Measurements from ENCODE around the gene CPXM2. TPM values are rescaled to one million over a fixed set of nuclear protein-coding genes. Genes with fewer than 3 reads are reported as not detected.

The CPXM2 gene
- total RNA-seq, 4 donors from 2014 or later: 2.1 to 48.2 (median 17.8) TPM

DNA sequence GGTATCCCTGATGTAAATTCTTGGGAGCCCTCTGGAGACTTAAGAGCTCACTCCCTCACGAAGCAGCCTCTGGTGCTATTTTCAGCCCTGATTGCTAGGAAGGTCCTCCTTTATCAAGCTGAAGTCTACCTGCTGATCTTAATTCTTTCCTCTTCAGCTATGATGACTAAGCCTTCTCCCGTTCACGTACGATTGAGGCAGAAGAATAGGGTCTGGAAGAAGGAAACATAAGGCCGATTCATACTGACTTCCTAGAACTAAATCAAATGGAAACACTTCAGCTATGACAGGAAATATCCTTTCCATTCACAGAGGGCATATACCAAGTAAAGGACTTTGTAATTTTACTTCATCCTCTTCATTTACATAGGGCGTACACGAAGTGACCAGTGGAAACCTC, 107.0 kb downstream of the CPXM2 start:
- no peak for TF ChIP-seq POLR2A (IDR thresholded peaks at IDR 0.05)
- intact Hi-C loops (cut with DNase I; ENCODE audit: low total_unique reads): no loop called here

DNA sequence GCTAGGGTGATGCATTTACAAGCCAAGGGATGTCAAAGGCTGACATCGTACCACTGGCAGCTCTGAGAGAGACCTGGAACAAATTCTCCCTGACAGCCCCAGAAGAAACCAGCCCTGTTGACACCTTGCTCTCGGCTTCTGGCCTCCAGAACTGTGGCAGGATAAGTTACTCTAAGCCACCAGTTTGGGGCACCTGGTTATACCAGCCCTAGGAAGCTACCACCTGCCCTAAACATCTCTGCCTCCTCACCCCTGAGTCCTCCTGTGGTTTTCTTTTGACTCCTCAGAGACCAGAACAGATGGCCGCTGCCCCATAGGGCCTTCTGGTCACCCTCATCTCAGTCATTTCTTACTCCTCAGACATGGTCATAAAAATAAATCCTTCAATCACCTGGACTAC, 107.4 kb downstream of the CPXM2 start:
- DNase-seq: no peak
- Histone ChIP-seq H3K36me3 (no peaks in the 10 kb centered on the region), H3K9me3 (no peaks in the 10 kb centered on the region), H3K27me3 (no peaks in the 10 kb centered on the region), H3K4me3 (no peak overlapping the region), H3K27ac (no peak overlapping the region), H3K4me1 (no peaks in the 10 kb centered on the region)
- TF ChIP-seq POLR2A (IDR thresholded peaks at IDR 0.05): no peak
- TF ChIP-seq, protein P1, sequence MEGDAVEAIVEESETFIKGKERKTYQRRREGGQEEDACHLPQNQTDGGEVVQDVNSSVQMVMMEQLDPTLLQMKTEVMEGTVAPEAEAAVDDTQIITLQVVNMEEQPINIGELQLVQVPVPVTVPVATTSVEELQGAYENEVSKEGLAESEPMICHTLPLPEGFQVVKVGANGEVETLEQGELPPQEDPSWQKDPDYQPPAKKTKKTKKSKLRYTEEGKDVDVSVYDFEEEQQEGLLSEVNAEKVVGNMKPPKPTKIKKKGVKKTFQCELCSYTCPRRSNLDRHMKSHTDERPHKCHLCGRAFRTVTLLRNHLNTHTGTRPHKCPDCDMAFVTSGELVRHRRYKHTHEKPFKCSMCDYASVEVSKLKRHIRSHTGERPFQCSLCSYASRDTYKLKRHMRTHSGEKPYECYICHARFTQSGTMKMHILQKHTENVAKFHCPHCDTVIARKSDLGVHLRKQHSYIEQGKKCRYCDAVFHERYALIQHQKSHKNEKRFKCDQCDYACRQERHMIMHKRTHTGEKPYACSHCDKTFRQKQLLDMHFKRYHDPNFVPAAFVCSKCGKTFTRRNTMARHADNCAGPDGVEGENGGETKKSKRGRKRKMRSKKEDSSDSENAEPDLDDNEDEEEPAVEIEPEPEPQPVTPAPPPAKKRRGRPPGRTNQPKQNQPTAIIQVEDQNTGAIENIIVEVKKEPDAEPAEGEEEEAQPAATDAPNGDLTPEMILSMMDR (IDR thresholded peaks at IDR 0.05): no peak
- intact Hi-C loops (cut with DNase I; ENCODE audit: low total_unique reads): no loop called here

More for the DNA sequence above, 107.0 kb downstream of the CPXM2 start:
- H3K4me1 ChIP-seq: no peaks in the 10 kb centered on the region
- DNase-seq: no peak
- no peaks in the 10 kb centered on the region for H3K36me3 ChIP-seq
- H3K4me3 ChIP-seq: no peak overlapping the region
- no peaks in the 10 kb centered on the region for H3K27me3 ChIP-seq
- H3K27ac ChIP-seq: no peak overlapping the region
- H3K9me3 ChIP-seq: no peaks in the 10 kb centered on the region

DNA sequence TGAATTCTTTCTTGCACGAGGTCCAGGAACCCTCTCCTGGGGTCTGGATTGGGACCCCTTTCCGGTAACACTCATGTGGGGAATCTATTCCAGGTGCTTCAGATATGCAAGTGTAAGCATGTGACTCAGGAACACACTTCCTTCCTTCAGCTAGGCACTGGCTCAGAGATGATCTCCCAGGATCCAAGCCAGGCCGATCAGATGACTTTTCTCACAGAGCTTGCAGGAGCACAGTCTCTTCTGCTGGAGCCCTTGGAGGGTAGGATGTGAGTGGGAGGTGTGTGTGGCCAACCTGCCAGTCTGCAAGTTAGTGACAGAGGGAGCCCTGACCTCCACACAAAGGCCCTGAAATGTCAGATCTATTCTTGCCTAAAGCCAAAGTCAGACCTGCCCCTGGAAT, 108.3 kb downstream of the CPXM2 start:
- intact Hi-C loops (cut with DNase I; ENCODE audit: low total_unique reads): no loop called here

DNA sequence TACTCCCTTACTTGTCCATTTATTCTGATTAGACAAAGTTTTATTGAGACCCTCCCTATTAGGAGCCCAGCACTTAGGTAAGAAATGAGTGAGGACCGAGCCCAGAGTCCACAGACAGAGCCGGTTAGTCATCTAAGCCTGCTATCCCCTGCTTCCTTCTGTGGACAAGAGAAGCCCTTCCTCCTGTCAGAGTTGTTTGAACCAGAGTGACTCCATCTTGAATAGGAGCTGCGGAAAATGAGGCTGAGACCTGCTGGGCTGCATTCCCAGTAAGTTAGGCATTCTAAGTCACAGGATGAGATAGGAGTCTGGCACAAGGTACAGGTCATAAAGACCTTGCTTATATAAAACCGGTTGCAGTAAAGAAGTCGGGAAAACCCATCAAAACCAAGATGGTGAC, 109.1 kb downstream of the CPXM2 start:
- Histone ChIP-seq H3K4me3 (no peak overlapping the region), H3K27ac (no peak overlapping the region), H3K27me3 (no peaks in the 10 kb centered on the region), H3K4me1 (no peaks in the 10 kb centered on the region), H3K36me3 (no peaks in the 10 kb centered on the region), H3K9me3 (no peaks in the 10 kb centered on the region)
- intact Hi-C loops (cut with DNase I; ENCODE audit: low total_unique reads): no loop called here
- TF ChIP-seq POLR2A (IDR thresholded peaks at IDR 0.05): no peak
- TF ChIP-seq, protein P1 (IDR thresholded peaks at IDR 0.05): no peak
- DNase-seq: no peak

More for the DNA sequence above, 108.3 kb downstream of the CPXM2 start:
- Histone ChIP-seq H3K27ac (no peak overlapping the region), H3K9me3 (no peaks in the 10 kb centered on the region), H3K4me3 (no peak overlapping the region), H3K4me1 (no peaks in the 10 kb centered on the region), H3K36me3 (no peaks in the 10 kb centered on the region), H3K27me3 (no peaks in the 10 kb centered on the region)
- no peak for TF ChIP-seq POLR2A (IDR thresholded peaks at IDR 0.05)
- TF ChIP-seq, protein P1 (IDR thresholded peaks at IDR 0.05): no peak
- no peak for DNase-seq

DNA sequence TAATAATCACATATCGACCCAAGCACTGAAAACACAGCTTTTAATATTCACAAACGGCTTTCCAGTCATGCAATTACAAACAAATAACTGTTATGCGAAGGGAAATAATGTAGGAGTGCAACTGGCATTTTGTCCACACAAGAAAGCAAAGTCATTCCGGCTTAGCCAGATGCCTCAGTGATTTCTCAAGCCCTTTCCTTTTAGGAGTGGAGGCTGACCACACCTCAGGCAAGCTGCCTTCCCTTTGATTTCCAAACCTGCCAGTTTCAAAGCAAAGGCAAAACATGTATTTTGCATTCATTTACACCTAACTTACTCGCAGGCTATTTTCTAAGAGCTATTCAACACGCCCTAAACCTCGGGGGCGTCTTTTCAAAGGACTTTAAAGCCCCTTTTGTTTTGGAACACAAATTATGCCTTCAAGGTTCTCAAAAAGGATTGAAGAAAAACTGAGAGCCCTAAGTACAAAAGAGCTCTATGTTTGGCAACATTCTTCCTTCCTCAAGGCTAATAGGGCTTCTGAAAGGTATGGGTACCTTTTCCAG, 109.6 kb downstream of the CPXM2 start:
- no peaks in the 10 kb centered on the region for H3K27me3 ChIP-seq
- H3K27ac ChIP-seq: no peak overlapping the region
- no peaks in the 10 kb centered on the region for H3K36me3 ChIP-seq
- DNase-seq: no peak
- TF ChIP-seq POLR2A (IDR thresholded peaks at IDR 0.05): no peak
- TF ChIP-seq, protein P1 (IDR thresholded peaks at IDR 0.05): no peak
- intact Hi-C loops (cut with DNase I; ENCODE audit: low total_unique reads): no loop called here
- no peaks in the 10 kb centered on the region for H3K9me3 ChIP-seq
- no peaks in the 10 kb centered on the region for H3K4me1 ChIP-seq
- H3K4me3 ChIP-seq: no peak overlapping the region

All from uterus (tissue), 4 donors.